Stomach (tissue), 4 donors: ENCODE results near the gene PRKCA.

Experiments
- EP300 ChIP-seq: sonication (generic); formaldehyde crosslinking; IDR thresholded peaks from one replicate; pipeline ENCODE4 v1.6.1; 2017; ENCODE audit warnings: antibody characterized with exemption
- POLR2AphosphoS5 ChIP-seq, 3 donors: sonication (generic); formaldehyde crosslinking; IDR thresholded peaks; one replicate each; pipeline ENCODE4 v1.6.1; 2016; ENCODE audit warnings: antibody characterized with exemption in 3 of 3
- TF ChIP-seq, protein P1 (sequence below), 7 experiments: fragments of 450-650 bp in 4 of 7; fragments of 200-600 bp in 3 of 7; sonication (generic) in 3 of 7; IDR thresholded peaks; one replicate each; pipeline ENCODE4 v1.5.1; 2016 to 2019; ENCODE audit warnings: antibody characterized with exemption in 7 of 7, control low read depth in 2 of 7, mild to moderate bottlenecking in 1 of 7

DNA sequence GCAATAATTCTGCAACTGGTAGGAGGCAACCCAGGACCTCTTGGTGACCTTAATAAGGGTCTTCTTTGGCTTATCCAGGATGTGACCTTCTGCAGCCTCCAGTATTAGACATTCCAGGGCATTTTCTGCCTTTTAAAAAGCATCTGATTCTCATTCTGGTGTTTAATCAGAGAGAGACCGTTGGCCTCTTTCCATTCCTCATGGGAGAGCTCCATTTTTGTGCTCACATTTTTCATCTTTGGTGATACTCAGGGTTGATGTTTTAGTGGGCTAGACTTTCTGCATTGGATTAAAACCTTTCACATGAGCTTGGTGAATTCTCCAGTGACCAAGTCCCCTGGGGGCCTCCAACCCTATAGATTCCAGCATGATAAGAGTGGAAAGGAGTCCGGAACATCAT lies 382.3 kb downstream of the PRKCA start:
- TF ChIP-seq, protein P1, sequence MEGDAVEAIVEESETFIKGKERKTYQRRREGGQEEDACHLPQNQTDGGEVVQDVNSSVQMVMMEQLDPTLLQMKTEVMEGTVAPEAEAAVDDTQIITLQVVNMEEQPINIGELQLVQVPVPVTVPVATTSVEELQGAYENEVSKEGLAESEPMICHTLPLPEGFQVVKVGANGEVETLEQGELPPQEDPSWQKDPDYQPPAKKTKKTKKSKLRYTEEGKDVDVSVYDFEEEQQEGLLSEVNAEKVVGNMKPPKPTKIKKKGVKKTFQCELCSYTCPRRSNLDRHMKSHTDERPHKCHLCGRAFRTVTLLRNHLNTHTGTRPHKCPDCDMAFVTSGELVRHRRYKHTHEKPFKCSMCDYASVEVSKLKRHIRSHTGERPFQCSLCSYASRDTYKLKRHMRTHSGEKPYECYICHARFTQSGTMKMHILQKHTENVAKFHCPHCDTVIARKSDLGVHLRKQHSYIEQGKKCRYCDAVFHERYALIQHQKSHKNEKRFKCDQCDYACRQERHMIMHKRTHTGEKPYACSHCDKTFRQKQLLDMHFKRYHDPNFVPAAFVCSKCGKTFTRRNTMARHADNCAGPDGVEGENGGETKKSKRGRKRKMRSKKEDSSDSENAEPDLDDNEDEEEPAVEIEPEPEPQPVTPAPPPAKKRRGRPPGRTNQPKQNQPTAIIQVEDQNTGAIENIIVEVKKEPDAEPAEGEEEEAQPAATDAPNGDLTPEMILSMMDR (IDR thresholded peaks at IDR 0.05), result no peak
- TF ChIP-seq EP300 (no peak), POLR2AphosphoS5 (IDR thresholded peaks at IDR 0.05) (no peak)
